ENCODE results near the gene GTF3C1. TPM values are rescaled to one million over a fixed set of nuclear protein-coding genes. Genes with fewer than 3 reads are reported as not detected.

The GTF3C1 gene
- total RNA-seq, 4 donors from 2014 or later, result 58.5 to 120 (median 112) TPM

DNA sequence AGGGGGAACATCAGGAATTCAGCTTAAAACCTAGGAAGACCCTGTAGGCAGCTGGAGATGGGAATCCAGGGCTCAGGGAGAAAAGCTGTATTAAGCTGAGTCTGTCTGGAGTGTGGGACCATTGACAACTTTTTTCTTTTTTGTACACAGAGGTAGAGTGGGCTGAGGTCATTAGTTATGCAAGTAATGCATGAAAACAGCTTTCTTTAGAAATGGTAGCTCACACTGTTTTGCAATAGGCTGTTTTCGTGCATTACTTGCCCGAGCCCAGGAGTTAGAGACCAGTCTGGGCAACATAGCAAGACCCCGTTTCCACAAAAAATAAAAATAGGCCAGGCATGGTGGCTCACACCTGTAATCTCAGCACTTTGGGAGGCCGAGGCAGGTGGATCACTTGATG lies 46.7 kb upstream of the GTF3C1 start:
- Histone ChIP-seq H3K27me3 (no peaks in the 10 kb centered on the region), H3K4me3 (replicated peaks in 1 of 3) (no peak overlapping the region), H3K36me3 (no peaks in the 10 kb centered on the region), H3K27ac (peak overlapping the region; percentile 58 to 74 (median 62)), H3K4me1 (peaks cover 35 to 41% of the 10 kb centered on the region in 2 donors), H3K9me3 (no peaks in the 10 kb centered on the region)
- DNase-seq, result no peak
- intact Hi-C loops (cut with DNase I), result no loop called here
- 97% methylated on average over 4 of the region's 4 CpGs for WGBS, 2 donors
- no peak for TF ChIP-seq POLR2A (IDR thresholded peaks at IDR 0.05)

DNA sequence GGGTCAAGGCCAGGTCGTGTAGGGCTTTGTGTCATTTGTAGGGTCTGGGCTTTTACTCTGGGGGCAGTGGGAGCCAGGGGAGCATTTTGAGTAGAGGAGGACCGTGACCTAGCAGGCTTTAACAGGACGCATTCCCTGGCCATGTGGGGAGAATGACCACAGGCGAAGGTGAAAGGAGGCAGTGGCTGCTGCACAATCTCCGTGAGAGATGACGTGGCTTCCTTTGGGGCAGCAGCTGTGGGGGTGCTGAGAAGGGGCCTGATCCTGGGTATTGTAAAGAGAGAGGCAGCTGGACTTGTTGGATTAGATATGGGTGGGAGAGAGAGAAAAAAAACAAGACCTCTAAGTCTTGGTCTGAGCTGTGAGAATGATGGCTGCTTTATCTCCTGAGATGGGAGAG lies 46.3 kb upstream of the GTF3C1 start:
- H3K36me3 ChIP-seq, result no peaks in the 10 kb centered on the region
- peak overlapping the region; percentile 58 to 74 (median 62) for H3K27ac ChIP-seq
- no peaks in the 10 kb centered on the region for H3K9me3 ChIP-seq
- H3K27me3 ChIP-seq, result no peaks in the 10 kb centered on the region
- DNase-seq, result no peak
- peaks cover 35 to 41% of the 10 kb centered on the region in 2 donors for H3K4me1 ChIP-seq
- intact Hi-C loops (cut with DNase I), result no loop called here
- TF ChIP-seq POLR2A (IDR thresholded peaks at IDR 0.05), result no peak
- TF ChIP-seq, protein P1, sequence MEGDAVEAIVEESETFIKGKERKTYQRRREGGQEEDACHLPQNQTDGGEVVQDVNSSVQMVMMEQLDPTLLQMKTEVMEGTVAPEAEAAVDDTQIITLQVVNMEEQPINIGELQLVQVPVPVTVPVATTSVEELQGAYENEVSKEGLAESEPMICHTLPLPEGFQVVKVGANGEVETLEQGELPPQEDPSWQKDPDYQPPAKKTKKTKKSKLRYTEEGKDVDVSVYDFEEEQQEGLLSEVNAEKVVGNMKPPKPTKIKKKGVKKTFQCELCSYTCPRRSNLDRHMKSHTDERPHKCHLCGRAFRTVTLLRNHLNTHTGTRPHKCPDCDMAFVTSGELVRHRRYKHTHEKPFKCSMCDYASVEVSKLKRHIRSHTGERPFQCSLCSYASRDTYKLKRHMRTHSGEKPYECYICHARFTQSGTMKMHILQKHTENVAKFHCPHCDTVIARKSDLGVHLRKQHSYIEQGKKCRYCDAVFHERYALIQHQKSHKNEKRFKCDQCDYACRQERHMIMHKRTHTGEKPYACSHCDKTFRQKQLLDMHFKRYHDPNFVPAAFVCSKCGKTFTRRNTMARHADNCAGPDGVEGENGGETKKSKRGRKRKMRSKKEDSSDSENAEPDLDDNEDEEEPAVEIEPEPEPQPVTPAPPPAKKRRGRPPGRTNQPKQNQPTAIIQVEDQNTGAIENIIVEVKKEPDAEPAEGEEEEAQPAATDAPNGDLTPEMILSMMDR (IDR thresholded peaks at IDR 0.05), result no peak
- WGBS, 2 donors, result 81 to 87% methylated on average over 6 of the region's 6 CpGs
- H3K4me3 ChIP-seq (replicated peaks in 1 of 3), result no peak overlapping the region

GRCh38 chr16:27595475-27595874 lies 45.8 kb upstream of the GTF3C1 start:
- Histone ChIP-seq H3K4me1 (peaks cover 34 to 36% of the 10 kb centered on the region in 2 donors), H3K9me3 (no peaks in the 10 kb centered on the region), H3K27me3 (no peaks in the 10 kb centered on the region), H3K36me3 (no peaks in the 10 kb centered on the region), H3K27ac (peak overlapping the region; percentile 58 to 74 (median 62)), H3K4me3 (replicated peaks in 1 of 3) (no peak overlapping the region)
- 41 to 42% methylated on average over 4 of the region's 4 CpGs for WGBS, 2 donors
- TF ChIP-seq POLR2A (IDR thresholded peaks at IDR 0.05), result no peak
- TF ChIP-seq, protein P1 (IDR thresholded peaks at IDR 0.05), result no peak
- intact Hi-C loops (cut with DNase I), result no loop called here
- peak in 1 of 2 donors; percentile 48 for DNase-seq

- H3K4me3 ChIP-seq (replicated peaks in 1 of 3), result no peak overlapping the region
- H3K9me3 ChIP-seq, result no peaks in the 10 kb centered on the region
- 98 to 99% methylated on average over 4 of the region's 4 CpGs for WGBS, 2 donors
These were observed 42.1 kb upstream of the GTF3C1 start for GRCh38 chr16:27591837-27592236.

DNA sequence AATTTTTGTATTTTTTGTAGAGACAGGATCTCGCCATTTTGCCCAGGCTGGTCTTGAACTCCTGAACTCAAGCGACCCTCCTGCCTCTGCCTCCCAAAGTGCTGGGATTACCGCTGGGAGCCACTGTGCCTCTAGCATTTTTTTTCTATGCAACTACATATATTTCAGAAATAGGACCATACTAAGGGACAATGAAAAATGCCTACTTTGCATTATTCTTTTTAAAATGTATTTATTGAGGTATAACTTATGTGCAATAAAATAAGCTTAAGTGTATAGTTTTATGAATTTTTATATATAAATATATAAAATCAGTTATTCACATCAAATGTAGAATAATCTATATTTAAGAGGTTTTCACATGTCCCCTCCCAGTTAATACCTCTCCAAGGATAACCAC lies 38.3 kb upstream of the GTF3C1 start:
- intact Hi-C loops (cut with DNase I), result no loop called here

More at GRCh38 chr16:27591837-27592236, 42.1 kb upstream of the GTF3C1 start:
- H3K27me3 ChIP-seq, result no peaks in the 10 kb centered on the region
- peaks cover 10 to 12% of the 10 kb centered on the region in 2 donors for H3K4me1 ChIP-seq
- no peak for TF ChIP-seq POLR2A (IDR thresholded peaks at IDR 0.05)
- TF ChIP-seq, protein P1 (IDR thresholded peaks at IDR 0.05), result no peak
- intact Hi-C loops (cut with DNase I), result no loop called here
- H3K36me3 ChIP-seq, result no peaks in the 10 kb centered on the region
- no peak overlapping the region for H3K27ac ChIP-seq
- DNase-seq, result no peak

More for the DNA sequence above, 38.3 kb upstream of the GTF3C1 start:
- no peak for TF ChIP-seq POLR2A (IDR thresholded peaks at IDR 0.05)
- TF ChIP-seq, protein P1 (IDR thresholded peaks at IDR 0.05), result no peak
- Histone ChIP-seq H3K36me3 (no peaks in the 10 kb centered on the region), H3K4me1 (peaks cover 0 to 4% of the 10 kb centered on the region in 2 donors), H3K27ac (no peak overlapping the region), H3K4me3 (replicated peaks in 1 of 3) (no peak overlapping the region), H3K27me3 (no peaks in the 10 kb centered on the region), H3K9me3 (no peaks in the 10 kb centered on the region)
- no peak for DNase-seq
- 94 to 98% methylated on average over 3 of the region's 3 CpGs for WGBS, 2 donors

All from thyroid gland (tissue), 4 donors.